ENCODE data around the gene GOLGA6C. TPM values are rescaled to one million over a fixed set of nuclear protein-coding genes. Genes with fewer than 3 reads are reported as not detected.
A peak's percentile ranks its signal among the peaks of the same experiment; 100 is the strongest.
"Not testable (repeated sequence)": the region's sequence is repeated elsewhere in the genome, so short reads cannot be mapped to it uniquely, and the experiment has no call there.

The GOLGA6C gene
- total RNA-seq (2021; ENCODE audit: unreplicated experiment) (not detected), Bru-seq, nascent RNA (not detected), BruChase-seq, experiment 1, labeled RNA remaining after a 6-hour chase (percentile 7 among the genes with signal in this experiment), BruChase-seq, experiment 2, labeled RNA remaining after a 2-hour chase (percentile 14 among the genes with signal in this experiment)
- polyA plus RNA-seq (2012), result not detected in 2 replicates
- long read RNA-seq, result 0 reads

- intact Hi-C loops (cut with micrococcal nuclease), result not testable (repeated sequence)
Measured at GRCh38 chr15:75258034-75258433, at the start of gene GOLGA6C. TSS of gene GOLGA6C (plus strand) at chr15:75258334. CDS start at chr15:75258599, 265 bp downstream.

GRCh38 chr15:75208501-75209288 is 49.4 kb upstream of the GOLGA6C start:
- TF ChIP-seq FOSL1 (IDR thresholded peaks at IDR 0.05; ENCODE audit: low read depth), result no peak
- no peak for TF ChIP-seq MAX (IDR thresholded peaks at IDR 0.05)
- TF ChIP-seq EZH2 (IDR thresholded peaks at IDR 0.05), result no peak
- TF ChIP-seq POLR2A (IDR thresholded peaks at IDR 0.05; ENCODE audit: borderline replicate concordance, extremely low read depth, insufficient read depth, insufficient read length), result no peak
- no peak for TF ChIP-seq TCF7L2 (IDR thresholded peaks at IDR 0.05; ENCODE audit: borderline replicate concordance, extremely low read depth, insufficient read depth, insufficient read length)
- TF ChIP-seq ZFX (IDR thresholded peaks at IDR 0.05), result no peak
- no peak for TF ChIP-seq POLR2AphosphoS5 (IDR thresholded peaks at IDR 0.05; ENCODE audit: low read depth, low read length)
- TF ChIP-seq EZH2phosphoT487 (IDR thresholded peaks at IDR 0.05; ENCODE audit: borderline replicate concordance), result no peak
- TF ChIP-seq REST (IDR thresholded peaks at IDR 0.05; ENCODE audit: low read depth), result no peak
- Histone ChIP-seq H3K4me1 (ENCODE audit: control insufficient read depth in 1 of 2, insufficient read depth in 2 of 2, low read length in 2 of 2) (peaks cover 12 to 15% of the 10 kb centered on the region in 2 experiments), H3K4me3 (replicated peaks in 1 of 2; ENCODE audit: low read depth in 1 of 2, low read length in 2 of 2) (no peak overlapping the region), H3K27ac (ENCODE audit: low read depth, low read length) (no peak overlapping the region; the same call in 1 of the 2 replicates), H3K27me3 (ENCODE audit: insufficient read depth, low read length) (no peaks in the 10 kb centered on the region), H3K36me3 (ENCODE audit: control insufficient read depth in 1 of 2, insufficient read depth in 2 of 2, low read length in 2 of 2) (peaks cover 38 to 74% of the 10 kb centered on the region in 2 experiments; a peak in 3 of 4 replicates), H3K9me2 (ENCODE audit: insufficient read depth) (no peaks in the 10 kb centered on the region), H3K79me2 (ENCODE audit: insufficient read depth, low read length) (peaks cover 88% of the 10 kb centered on the region), H3K9me3 (ENCODE audit: control insufficient read depth in 1 of 2, insufficient read depth in 1 of 2, low read depth in 1 of 2, low read length in 2 of 2) (no peaks in the 10 kb centered on the region), H3K9ac (ENCODE audit: low read length) (no peak overlapping the region), H3K4me2 (ENCODE audit: low read length) (no peak overlapping the region), H2AFZ (ENCODE audit: low read depth, low read length, poor library complexity, severe bottlenecking) (no peak overlapping the region), H4K20me1 (ENCODE audit: insufficient read depth) (peaks cover 34% of the 10 kb centered on the region; the same call in 1 of the 2 replicates)
- ATAC-seq (no peak), DNase-seq (ENCODE audit: low read depth, low spot score) (no peak)
- intact Hi-C loops (cut with micrococcal nuclease), result loop anchor here (10.0 kb wide), 1 partner anchor 424 kb away; the partner anchor contains the start of gene CSK
- POLR2A ChIA-PET, result no interaction called here
- no TSS peak for BruUV-seq (replicated peaks)
- RAD21 ChIA-PET (ENCODE audit: low non-redundant PET in 1 of 2, low total read pairs in 2 of 2, uncharacterized antibody in 2 of 2, unreplicated experiment in 2 of 2), result no interaction called here
- CTCF ChIA-PET, result interaction anchor here (0.9 to 1.1 kb wide), 2 partner anchors 165 to 178 kb away, joined by 3 read pairs; no protein-coding TSS in a partner anchor

More at GRCh38 chr15:75258034-75258433, at the start of gene GOLGA6C:
- H3K27ac ChIP-seq (ENCODE audit: low read depth, low read length); H3K9ac ChIP-seq (ENCODE audit: low read length); CTCF ChIA-PET; H3K36me3 ChIP-seq (ENCODE audit: control insufficient read depth in 1 of 2, insufficient read depth in 2 of 2, low read length in 2 of 2); H3K79me2 ChIP-seq (ENCODE audit: insufficient read depth, low read length); H3K4me1 ChIP-seq (ENCODE audit: control insufficient read depth in 1 of 2, insufficient read depth in 2 of 2, low read length in 2 of 2); H3K4me3 ChIP-seq (replicated peaks in 1 of 2; ENCODE audit: low read depth in 1 of 2, low read length in 2 of 2); H3K27me3 ChIP-seq (ENCODE audit: insufficient read depth, low read length); H3K9me2 ChIP-seq (ENCODE audit: insufficient read depth); DNase-seq (ENCODE audit: low read depth, low spot score); RAD21 ChIA-PET (ENCODE audit: low non-redundant PET in 1 of 2, low total read pairs in 2 of 2, uncharacterized antibody in 2 of 2, unreplicated experiment in 2 of 2); POLR2A ChIA-PET; H4K20me1 ChIP-seq (ENCODE audit: insufficient read depth); H3K9me3 ChIP-seq (ENCODE audit: control insufficient read depth in 1 of 2, insufficient read depth in 1 of 2, low read depth in 1 of 2, low read length in 2 of 2); BruUV-seq (replicated peaks); H3K4me2 ChIP-seq (ENCODE audit: low read length); ATAC-seq; H2AFZ ChIP-seq (ENCODE audit: low read depth, low read length, poor library complexity, severe bottlenecking): not testable (repeated sequence)
